ENCODE data around the gene MAGIX. TPM values are rescaled to one million over a fixed set of nuclear protein-coding genes. Genes with fewer than 3 reads are reported as not detected.

MAGIX gene
- total RNA-seq, 1 experiment from 2014 or later: 0.53 TPM

Other genes starting within 250 kb of the MAGIX start
- 6.8 and 8.0 TPM in 2 replicates for gene PIM2, start 243.7 kb upstream of the MAGIX start, total RNA-seq (2014; rRNA removed; shearing (Covaris generic))
- gene OTUD5, start 205.2 kb upstream of the MAGIX start, total RNA-seq (2014; rRNA removed; shearing (Covaris generic)): 17.0 and 19.2 TPM in 2 replicates
- 0.08 and 0.12 TPM in 2 replicates for gene KCND1, start 190.9 kb upstream of the MAGIX start, total RNA-seq (2014; rRNA removed; shearing (Covaris generic))
- gene GRIPAP1, start 160.5 kb upstream of the MAGIX start, total RNA-seq (2014; rRNA removed; shearing (Covaris generic)): 16.2 and 19.4 TPM in 2 replicates
- gene TFE3, start 119.4 kb upstream of the MAGIX start, total RNA-seq (2014; rRNA removed; shearing (Covaris generic)): 9.6 and 10.2 TPM in 2 replicates
- 2.0 and 2.5 TPM in 2 replicates for gene CCDC120, start 103.8 kb upstream of the MAGIX start, total RNA-seq (2014; rRNA removed; shearing (Covaris generic))
- gene PRAF2, start 88.8 kb upstream of the MAGIX start, total RNA-seq (2014; rRNA removed; shearing (Covaris generic)): 4.7 and 5.0 TPM in 2 replicates
- gene WDR45, start 82.9 kb upstream of the MAGIX start, total RNA-seq (2014; rRNA removed; shearing (Covaris generic)): 18.0 and 18.1 TPM in 2 replicates
- gene GPKOW, start 39.0 kb upstream of the MAGIX start, total RNA-seq (2014; rRNA removed; shearing (Covaris generic)): 13.0 and 14.3 TPM in 2 replicates
- 50.3 and 56.6 TPM in 2 replicates for gene PLP2, start 9.1 kb downstream of the MAGIX start, total RNA-seq (2014; rRNA removed; shearing (Covaris generic))
- 3.4 TPM in 2 replicates for gene PRICKLE3, start 23.6 kb downstream of the MAGIX start, total RNA-seq (2014; rRNA removed; shearing (Covaris generic))
- 0.10 and 0.45 TPM in 2 replicates for gene SYP, start 37.4 kb downstream of the MAGIX start, total RNA-seq (2014; rRNA removed; shearing (Covaris generic))
- gene CACNA1F, start 70.6 kb downstream of the MAGIX start, total RNA-seq (2014; rRNA removed; shearing (Covaris generic)): not detected in 2 replicates
- gene CCDC22, start 72.7 kb downstream of the MAGIX start, total RNA-seq (2014; rRNA removed; shearing (Covaris generic)): 6.6 and 6.7 TPM in 2 replicates
- gene FOXP3, start 102.0 kb downstream of the MAGIX start, total RNA-seq (2014; rRNA removed; shearing (Covaris generic)): not detected in 2 replicates
- 1.6 and 1.9 TPM in 2 replicates for gene PPP1R3F, start 107.0 kb downstream of the MAGIX start, total RNA-seq (2014; rRNA removed; shearing (Covaris generic))
- gene GAGE10, start 140.9 kb downstream of the MAGIX start, total RNA-seq (2014; rRNA removed; shearing (Covaris generic)): not detected in 2 replicates
- not detected in 2 replicates for gene GAGE12J, start 159.3 kb downstream of the MAGIX start, total RNA-seq (2014; rRNA removed; shearing (Covaris generic))
- not detected in 2 replicates for gene GAGE13, start 168.8 kb downstream of the MAGIX start, total RNA-seq (2014; rRNA removed; shearing (Covaris generic))